Measurements from ENCODE around the gene DCP2. TPM values are rescaled to one million over a fixed set of nuclear protein-coding genes. Genes with fewer than 3 reads are reported as not detected.
"Not testable (repeated sequence)": the region's sequence is repeated elsewhere in the genome, so short reads cannot be mapped to it uniquely, and the experiment has no call there.

DCP2 gene
- 23.4 TPM for polyA plus RNA-seq (ENCODE audit: insufficient read length)

- peak; percentile 100 for DNase-seq (ENCODE audit: low read depth)
Observed at GRCh38 chr5:112976432-112977309, at the start of gene DCP2. TSS of gene DCP2 (plus strand) at chr5:112976798. CDS start at chr5:112976934, 136 bp downstream.

- no peak for DNase-seq (ENCODE audit: low read depth)
Observed at GRCh38 chr5:112929336-112930081, 47.1 kb upstream of the DCP2 start.

DNA sequence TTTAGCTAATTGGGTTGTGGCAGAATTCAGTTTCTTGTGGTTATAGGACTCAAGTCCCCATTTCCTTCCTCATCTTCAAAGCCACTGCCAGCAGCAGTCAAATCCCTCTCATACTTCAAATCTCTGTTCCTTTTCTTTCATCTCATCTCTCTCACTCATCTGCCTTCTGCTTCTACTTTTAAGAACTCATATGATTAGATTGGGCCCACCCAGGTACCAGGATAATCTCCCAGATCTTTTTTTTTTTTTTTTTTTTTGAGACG, 46.6 kb upstream of the DCP2 start:
- no peak for DNase-seq (ENCODE audit: low read depth)

GRCh38 chr5:112931473-112931872, 45.1 kb upstream of the DCP2 start:
- no peak for DNase-seq (ENCODE audit: low read depth)

GRCh38 chr5:112933105-112933504, 43.5 kb upstream of the DCP2 start:
- no peak for DNase-seq (ENCODE audit: low read depth)

DNA sequence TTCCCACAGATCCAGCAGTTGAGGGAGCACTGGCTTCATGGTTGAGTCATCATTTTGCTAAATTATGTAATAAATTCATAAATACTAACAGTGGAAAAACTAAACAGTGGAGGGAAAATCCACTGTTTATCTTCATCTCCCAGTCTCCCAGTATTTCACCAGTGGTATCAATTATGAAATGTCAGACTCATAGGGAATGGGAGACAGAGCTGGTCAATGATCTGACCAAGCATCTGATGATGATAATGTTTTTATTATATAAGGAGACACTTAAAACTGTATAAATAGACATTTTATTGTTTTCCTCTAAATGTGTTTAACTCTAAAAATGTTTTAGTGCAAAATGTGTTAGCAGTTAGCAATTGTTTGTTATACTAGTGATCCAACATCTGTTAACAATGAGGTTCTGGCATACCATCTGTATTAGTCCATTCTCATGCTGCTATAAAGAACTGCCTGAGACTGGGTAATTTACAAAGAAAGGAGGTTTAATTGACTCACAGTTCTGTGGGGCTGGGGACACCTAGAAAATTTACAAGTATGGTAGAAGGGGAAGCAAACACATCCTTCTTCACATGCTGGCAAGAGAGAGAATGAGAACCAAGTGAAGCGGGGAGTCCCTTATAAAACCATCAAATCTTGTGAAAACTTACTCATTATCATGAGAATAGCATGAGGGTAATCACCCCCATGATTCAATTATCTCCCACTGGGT, 42.8 kb upstream of the DCP2 start:
- DNase-seq (ENCODE audit: low read depth), result no peak

GRCh38 chr5:112934366-112934663, 42.3 kb upstream of the DCP2 start:
- no peak for DNase-seq (ENCODE audit: low read depth)

DNA sequence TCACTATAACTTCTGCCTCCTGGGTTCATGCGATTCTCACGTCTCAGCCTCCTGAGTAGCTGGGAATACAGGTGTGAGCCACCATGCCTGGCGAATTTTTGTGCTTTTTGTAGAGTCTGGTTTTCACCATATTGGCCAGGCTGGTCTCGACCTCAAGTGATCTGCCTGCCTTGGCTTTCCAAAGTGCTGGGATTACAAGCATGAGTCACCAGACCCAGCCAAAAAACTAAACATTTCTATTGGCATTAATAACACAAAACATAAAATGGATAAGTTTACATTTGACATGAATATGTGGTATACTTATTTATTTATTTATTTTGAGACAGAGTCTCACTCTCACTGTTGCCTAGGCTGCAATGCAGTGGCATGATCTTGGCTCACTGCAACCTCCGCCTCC, 40.9 kb upstream of the DCP2 start:
- DNase-seq (ENCODE audit: low read depth), result no peak

GRCh38 chr5:112938286-112938685, 38.3 kb upstream of the DCP2 start:
- no peak for DNase-seq (ENCODE audit: low read depth)

DNA sequence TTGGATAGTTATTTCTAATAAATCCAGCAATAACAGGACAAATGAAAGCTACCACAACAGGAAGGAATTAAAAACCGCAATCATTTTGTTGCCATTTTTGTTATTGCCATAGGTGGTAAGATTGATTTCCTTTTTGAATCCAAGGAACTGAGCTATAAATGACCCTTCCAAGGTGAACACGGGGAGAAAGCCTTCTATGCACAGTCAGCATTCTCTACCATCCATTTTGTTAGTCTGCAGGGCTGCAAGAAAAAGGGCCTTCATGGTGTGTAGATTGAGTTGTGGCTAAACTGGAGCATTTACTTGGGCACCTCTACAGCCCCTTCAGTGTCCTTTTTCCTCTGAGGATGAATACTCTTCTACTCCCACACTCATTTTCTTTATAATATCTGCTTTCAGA, 35.9 kb upstream of the DCP2 start:
- no peak for DNase-seq (ENCODE audit: low read depth)

- DNase-seq (ENCODE audit: low read depth), result no peak
Observed at GRCh38 chr5:112948458-112948857, 28.1 kb upstream of the DCP2 start.

DNA sequence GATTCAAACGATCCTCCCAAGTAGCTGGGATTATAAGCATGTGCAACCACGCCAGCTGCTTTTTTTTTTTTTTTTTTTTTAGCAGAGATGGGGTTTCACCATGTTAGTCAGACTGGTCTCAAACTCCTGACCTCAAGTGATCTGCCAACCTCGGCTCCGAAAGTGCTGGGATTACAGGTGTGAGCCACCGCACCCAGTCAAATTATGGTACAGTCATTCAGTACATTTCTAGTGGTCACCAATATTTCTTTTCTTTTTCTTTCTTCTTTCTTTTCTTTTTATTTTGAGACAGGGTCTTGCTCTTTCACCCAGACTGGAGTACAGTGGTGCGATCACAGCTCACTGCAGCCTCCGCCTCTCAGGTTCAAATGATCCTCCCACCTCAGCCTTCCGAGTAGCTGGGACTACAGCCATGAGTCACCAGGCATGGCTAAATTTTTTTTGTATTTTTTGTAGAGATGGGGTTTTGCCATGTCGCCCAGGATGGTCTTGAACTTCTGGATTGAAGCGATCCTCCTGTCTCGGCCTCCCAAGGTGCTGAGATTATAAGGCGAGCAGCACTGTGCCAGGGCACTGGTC, 25.4 kb upstream of the DCP2 start:
- DNase-seq (ENCODE audit: low read depth), result no peak

DNA sequence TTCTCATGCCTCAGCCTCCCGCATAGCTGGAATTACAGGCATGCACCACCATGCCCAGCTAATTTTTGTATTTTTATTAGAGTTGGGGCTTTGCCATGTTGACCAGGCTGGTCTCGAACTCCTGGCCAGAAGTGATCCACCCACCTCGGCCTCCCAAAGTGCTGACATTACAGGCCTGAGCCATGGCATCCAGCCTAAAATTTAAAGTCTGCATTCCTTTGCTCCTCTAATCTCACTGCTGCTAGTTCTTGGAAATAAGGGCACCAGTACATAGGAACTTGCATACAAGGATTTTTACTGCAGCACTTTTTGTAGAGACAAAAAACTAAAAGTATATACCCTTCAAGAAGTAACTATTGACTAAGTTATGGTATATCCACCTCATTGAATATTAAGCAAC, 20.0 kb upstream of the DCP2 start:
- DNase-seq (ENCODE audit: low read depth), result no peak

DNA sequence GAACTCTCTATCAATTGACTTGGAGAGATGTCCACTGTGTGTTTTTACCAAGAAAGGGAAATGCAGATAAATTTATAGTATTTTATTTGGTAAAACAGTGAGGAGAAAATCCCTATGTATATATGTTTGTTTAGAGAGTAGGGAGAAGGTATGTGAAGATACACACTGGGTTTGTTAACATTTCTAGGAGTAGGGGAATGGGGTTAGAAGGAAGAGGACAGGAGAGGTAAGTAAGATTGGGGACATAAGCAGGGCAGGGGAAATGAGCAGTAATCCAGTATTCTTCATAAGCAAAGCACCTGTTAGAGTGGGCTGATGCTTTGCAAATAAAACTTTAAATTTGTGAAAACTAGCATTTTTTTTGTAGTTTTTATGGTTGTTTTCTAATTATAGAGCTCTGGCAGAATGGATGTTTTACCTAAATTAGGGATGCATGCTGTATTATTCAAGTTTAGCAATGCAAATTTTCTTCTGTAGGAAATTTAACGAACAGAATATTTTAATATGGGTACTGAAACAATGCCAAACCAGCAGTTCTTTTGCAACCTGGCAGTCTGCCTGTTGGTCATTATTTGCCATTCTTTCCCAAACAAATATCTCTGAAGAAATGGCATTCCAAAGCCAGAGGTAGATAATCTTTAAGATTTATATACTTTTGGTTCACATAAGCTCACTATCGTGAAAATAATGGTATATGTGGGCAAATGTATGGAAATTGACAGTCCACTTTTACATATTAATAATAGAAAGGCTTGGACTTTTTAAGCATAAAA, 19.4 kb upstream of the DCP2 start:
- no peak for DNase-seq (ENCODE audit: low read depth)

- peak; percentile 65 for DNase-seq (ENCODE audit: low read depth)
Observed at GRCh38 chr5:112958093-112959088, 18.2 kb upstream of the DCP2 start.

DNA sequence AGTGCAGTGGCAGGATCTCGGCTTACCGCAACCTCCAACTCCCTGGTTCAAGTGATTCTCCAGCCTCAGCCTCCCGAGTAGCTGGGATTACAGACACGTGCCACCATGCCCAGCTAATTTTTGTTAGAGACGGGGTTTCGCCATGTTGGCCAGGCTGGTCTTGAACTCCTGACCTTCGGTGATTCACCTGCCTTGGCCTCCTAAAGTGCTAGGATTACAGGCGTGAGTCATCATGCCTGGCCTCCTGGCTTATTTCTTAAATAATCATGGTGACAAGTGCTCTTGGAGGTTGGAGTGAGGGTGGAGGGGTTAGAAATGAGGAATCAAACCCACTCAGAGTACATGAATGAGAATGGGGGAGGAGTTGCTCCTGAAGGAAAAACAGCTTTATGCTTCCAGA, 16.7 kb upstream of the DCP2 start:
- not testable (repeated sequence) for DNase-seq (ENCODE audit: low read depth)

- DNase-seq (ENCODE audit: low read depth), result no peak
Observed at GRCh38 chr5:112960315-112960714, 16.3 kb upstream of the DCP2 start.

- DNase-seq (ENCODE audit: low read depth), result no peak
Observed at GRCh38 chr5:112960863-112961504, 15.6 kb upstream of the DCP2 start.

GRCh38 chr5:112963374-112963733, 13.2 kb upstream of the DCP2 start:
- not testable (repeated sequence) for DNase-seq (ENCODE audit: low read depth)

GRCh38 chr5:112965733-112966306, 10.8 kb upstream of the DCP2 start:
- no peak for DNase-seq (ENCODE audit: low read depth)
